RWPE1 (cell line): ENCODE data around the gene DDR2.
"Not testable (repeated sequence)": the region's sequence is repeated elsewhere in the genome, so short reads cannot be mapped to it uniquely, and the experiment has no call there.

Experiments used
- CTCF ChIA-PET: fragments of 350-600 bp; sonication (Branson Sonifier 250); formaldehyde crosslinking; extraction: SDS; loops from one replicate; lab custom pipeline; 2021; lab: Yijun Ruan, JAX
- POLR2A ChIA-PET: fragments of 400-600 bp; formaldehyde crosslinking; extraction: SDS; loops from one replicate; lab custom pipeline; 2020; ENCODE audit warnings: antibody characterized with exemption; ENCODE audit not compliant: low non-redundant PET; lab: Yijun Ruan, JAX
- DNase-seq: peaks from one replicate; pipeline ENCODE4 v3.0.0; 2012; ENCODE audit warnings: low spot score
- H3K27ac ChIP-seq: fragments of 450-650 bp; 2 replicates; pipeline ENCODE4 v1.5.1; 2017
- TF ChIP-seq, protein P1 (sequence below): fragments of 450-650 bp; conservative IDR thresholded peaks from 2 replicates; pipeline ENCODE4 v1.5.1; 2017; ENCODE audit warnings: low read depth, mild to moderate bottlenecking

DDR2 gene

DNA sequence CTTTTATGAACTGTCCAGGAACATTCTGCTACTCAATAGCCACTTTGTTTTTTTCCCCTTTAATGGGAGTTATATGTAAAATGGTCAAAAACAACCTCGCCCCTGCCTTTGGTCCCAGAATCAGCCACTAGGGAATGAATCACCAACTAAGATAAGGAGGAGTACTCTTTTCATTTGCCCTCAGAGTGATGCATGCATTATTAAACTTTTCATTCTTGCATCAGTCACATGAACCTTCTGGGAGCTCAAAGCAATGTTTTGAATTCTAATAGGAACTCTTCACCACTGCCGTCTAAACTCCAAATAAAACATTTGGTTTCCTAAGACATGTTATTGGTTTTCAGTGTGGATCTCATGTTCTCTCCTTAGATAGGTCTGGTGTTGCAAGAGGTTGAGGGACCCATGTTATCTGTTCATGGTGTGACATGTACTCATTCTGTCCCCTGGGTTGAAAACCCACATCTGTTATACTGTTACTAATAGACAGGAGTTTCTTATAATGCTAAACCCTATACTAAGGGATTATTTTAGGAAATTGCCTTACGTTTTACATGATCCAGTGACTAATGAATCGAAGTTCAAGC lies 140.4 kb downstream of the DDR2 start:
- no peak overlapping the region for H3K27ac ChIP-seq
- ChIA-PET POLR2A (no interaction called here), CTCF (interaction anchor here (0.6 kb wide), 1 partner anchor 41 kb away, joined by 3 read pairs; no protein-coding TSS in a partner anchor)
- DNase-seq, result no peak
- TF ChIP-seq, protein P1, sequence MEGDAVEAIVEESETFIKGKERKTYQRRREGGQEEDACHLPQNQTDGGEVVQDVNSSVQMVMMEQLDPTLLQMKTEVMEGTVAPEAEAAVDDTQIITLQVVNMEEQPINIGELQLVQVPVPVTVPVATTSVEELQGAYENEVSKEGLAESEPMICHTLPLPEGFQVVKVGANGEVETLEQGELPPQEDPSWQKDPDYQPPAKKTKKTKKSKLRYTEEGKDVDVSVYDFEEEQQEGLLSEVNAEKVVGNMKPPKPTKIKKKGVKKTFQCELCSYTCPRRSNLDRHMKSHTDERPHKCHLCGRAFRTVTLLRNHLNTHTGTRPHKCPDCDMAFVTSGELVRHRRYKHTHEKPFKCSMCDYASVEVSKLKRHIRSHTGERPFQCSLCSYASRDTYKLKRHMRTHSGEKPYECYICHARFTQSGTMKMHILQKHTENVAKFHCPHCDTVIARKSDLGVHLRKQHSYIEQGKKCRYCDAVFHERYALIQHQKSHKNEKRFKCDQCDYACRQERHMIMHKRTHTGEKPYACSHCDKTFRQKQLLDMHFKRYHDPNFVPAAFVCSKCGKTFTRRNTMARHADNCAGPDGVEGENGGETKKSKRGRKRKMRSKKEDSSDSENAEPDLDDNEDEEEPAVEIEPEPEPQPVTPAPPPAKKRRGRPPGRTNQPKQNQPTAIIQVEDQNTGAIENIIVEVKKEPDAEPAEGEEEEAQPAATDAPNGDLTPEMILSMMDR, result no peak

DNA sequence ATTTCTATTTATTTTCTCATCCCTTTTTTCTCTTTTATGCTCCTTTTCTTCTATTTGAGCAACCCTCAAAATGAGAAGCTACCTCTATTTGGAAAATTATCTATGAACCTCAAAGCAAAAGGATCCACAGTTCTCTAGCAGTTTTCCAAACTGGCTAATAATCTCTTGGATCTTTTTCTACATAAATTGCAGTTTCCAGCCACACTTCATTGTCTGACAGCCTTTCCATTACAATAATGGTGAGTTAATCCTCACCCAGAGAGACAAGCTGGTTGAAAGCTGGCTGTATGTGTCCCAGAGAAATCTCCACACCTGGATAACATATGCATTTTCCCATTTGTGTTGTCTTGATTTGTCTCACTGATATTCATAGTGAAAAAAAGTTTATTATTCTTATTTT lies 141.7 kb downstream of the DDR2 start:
- TF ChIP-seq, protein P1, result no peak
- POLR2A ChIA-PET, result no interaction called here
- CTCF ChIA-PET, result interaction anchor here (0.6 kb wide), 1 partner anchor 1641 kb away, joined by 3 read pairs; no protein-coding TSS in a partner anchor
- H3K27ac ChIP-seq, result no peak overlapping the region
- no peak for DNase-seq

GRCh38 chr1:162779043-162779442 lies 146.8 kb downstream of the DDR2 start:
- CTCF ChIA-PET, result interaction anchor here (1.7 kb wide), 1 partner anchor 165 kb away, joined by 10 read pairs; no protein-coding TSS in a partner anchor

DNA sequence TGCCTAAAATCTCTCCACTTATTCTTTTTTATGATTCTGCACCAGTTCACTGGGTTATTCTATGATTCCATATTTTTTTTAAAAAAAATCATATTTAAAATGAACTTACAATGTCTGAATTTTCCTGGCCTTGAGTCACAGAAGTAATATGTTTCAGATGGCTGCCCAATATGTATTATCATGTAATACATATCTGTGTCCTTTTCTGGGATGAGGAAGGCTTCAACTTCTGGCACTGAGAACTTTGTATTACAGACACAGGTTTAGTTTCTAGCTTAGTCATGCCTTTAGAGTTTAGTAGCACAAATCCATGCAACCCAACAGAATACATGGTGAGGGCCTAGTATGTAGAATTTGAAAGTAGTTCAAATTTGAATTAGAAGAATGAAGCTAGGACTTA lies 150.4 kb downstream of the DDR2 start:
- DNase-seq, result no peak
- POLR2A ChIA-PET, result no interaction called here
- no peak overlapping the region for H3K27ac ChIP-seq
- TF ChIP-seq, protein P1, result no peak
- CTCF ChIA-PET, result no interaction called here

More at GRCh38 chr1:162779043-162779442, 146.8 kb downstream of the DDR2 start:
- POLR2A ChIA-PET, result no interaction called here
- no peak overlapping the region for H3K27ac ChIP-seq
- TF ChIP-seq, protein P1, result no peak
- DNase-seq, result no peak

DNA sequence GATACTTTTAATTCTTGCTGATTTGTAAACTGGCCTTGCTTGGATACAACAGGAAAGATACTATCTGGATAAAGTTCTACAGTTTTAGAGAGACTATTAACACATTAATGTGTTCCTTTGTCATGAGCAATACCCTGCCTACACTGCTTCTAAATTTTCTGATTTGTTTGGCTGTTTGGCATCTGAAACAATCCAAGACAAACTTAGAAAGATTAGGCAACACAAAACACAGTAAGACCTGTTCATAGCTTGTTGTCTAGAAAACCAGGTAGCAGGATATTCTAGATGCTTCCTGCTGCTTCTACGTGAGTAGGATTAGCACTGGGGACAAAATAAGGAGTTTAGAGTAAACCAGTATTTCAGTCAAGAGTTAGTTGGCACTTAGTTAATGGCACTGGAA lies 152.7 kb downstream of the DDR2 start:
- POLR2A ChIA-PET, CTCF ChIA-PET: not testable (repeated sequence)

DNA sequence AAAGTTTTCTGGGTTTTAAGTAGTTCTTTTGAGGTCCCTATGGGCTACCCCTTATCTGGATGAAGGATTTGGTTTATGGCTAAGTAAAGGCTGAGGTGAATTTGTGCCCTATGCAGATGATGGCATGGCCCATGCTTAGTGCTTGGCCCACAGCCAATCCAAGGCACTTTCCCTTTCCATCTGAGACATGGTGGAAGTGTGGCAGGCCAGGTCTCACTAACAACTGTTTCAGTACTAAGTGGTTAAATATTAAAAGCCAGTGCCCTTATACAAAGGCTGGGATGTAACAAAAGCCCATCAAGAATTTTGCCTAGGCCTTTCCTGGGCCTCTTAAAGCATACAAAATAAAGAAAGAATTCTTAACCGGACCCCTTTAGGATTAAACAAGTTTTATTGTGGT lies 156.5 kb downstream of the DDR2 start:
- POLR2A ChIA-PET, DNase-seq, CTCF ChIA-PET, H3K27ac ChIP-seq: not testable (repeated sequence)

More for the DNA sequence above, 152.7 kb downstream of the DDR2 start:
- not testable (repeated sequence) for H3K27ac ChIP-seq, DNase-seq

- DNase-seq, POLR2A ChIA-PET, CTCF ChIA-PET: not testable (repeated sequence)
- peak within 1 kb of the TSS; percentile 84 for H3K27ac ChIP-seq
Measured at GRCh38 chr1:162790303-162790984, 158.2 kb downstream of the DDR2 start, which contains the start of gene HSD17B7. Gene HSD17B7, plus strand, starts transcription at chr1:162790702. Its CDS starts 99 bp downstream, at chr1:162790801.

DNA sequence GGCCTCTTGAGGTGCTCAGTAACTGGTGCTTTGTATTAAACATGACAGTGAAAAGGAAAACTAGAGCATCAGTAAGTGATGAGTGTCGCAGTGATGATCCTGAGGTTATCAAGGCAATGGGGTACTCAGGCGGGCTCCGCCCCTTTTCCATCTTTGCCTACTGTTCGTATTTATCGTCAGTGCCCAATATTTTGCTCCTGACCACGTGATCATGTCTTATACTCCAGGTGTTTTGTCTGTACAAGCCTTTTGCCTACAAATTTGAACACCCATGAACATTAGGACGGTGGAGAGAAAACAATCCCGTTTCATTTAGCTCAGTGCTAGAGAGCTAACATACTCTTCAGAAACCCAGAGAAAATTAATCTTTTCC lies 158.7 kb downstream of the DDR2 start:
- peak overlapping the region; percentile 84 for H3K27ac ChIP-seq

GRCh38 chr1:162794284-162794683 lies 162.0 kb downstream of the DDR2 start:
- H3K27ac ChIP-seq, DNase-seq, POLR2A ChIA-PET: not testable (repeated sequence)
- CTCF ChIA-PET, result interaction anchor here (0.6 kb wide), 1 partner anchor 497 kb away, joined by 3 read pairs; no protein-coding TSS in a partner anchor

More for the DNA sequence above, 158.7 kb downstream of the DDR2 start:
- CTCF ChIA-PET, POLR2A ChIA-PET, DNase-seq: not testable (repeated sequence)

DNA sequence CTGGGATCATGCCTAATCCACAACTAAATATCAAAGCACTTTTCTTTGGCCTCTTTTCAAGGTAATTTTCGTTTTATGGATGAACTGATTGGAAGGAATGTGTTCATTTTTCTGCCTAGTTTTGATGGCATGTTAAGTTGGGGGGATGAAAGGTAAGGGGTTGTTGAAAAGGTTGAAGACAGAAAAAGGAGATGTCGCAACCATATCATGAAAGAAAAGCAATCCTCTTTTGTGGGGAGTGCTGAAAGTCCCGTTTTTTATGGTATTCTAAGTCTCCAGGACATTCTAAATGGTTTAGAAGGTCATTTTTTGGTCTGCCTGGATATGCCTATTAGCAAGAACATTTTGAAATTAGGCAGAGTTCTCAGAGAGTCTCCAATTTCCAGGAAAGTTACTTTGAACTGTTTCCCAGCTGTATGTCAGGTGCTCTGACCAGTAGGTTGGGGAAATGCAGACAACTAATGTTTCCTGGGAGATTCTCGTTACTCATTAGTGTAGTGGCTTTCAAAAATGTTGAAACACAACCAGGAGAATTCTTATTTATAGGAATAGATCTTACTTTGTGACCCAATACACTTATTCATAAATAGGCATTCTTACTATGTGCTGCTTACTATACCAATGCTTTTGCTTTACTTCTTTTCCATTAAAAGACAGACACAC lies 164.5 kb downstream of the DDR2 start:
- DNase-seq, H3K27ac ChIP-seq, POLR2A ChIA-PET, CTCF ChIA-PET: not testable (repeated sequence)
